NT2/D1 (cell line): ENCODE data around the gene IKZF4.

Experiments used
- SUZ12 ChIP-seq: IDR thresholded peaks from 2 replicates; pipeline ENCODE4 v1.6.1; 2011; ENCODE audit not compliant: insufficient read length, insufficient read depth; ENCODE audit errors: extremely low read depth
- YY1 ChIP-seq: IDR thresholded peaks from 2 replicates; pipeline ENCODE4 v1.6.1; 2011; ENCODE audit not compliant: insufficient read length, insufficient read depth
- ZNF274 ChIP-seq: IDR thresholded peaks from 2 replicates; pipeline ENCODE4 v1.6.1; 2011; ENCODE audit warnings: mild to moderate bottlenecking, low read depth, low read length

DNA sequence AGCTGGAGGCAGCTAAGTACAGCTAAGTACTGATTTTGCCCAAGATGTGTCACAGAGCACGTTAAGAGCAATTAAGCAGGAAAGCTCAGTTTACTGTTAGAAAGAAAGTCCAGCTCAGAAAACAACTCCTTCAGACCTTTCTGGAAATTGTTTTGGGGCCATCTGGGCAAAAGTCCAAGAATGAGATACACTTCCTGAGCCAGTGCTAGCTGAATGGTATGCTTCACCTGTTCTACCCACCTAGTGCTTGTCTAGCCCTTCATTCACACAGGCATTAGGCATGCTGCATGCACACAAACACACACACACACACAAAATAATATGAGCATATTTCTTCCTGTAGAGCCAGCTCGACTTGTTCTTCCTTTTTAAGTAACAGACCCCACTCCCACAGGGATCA is 6.6 kb upstream of the IKZF4 start:
- TF ChIP-seq ZNF274 = no peak
- no peak for TF ChIP-seq SUZ12
- TF ChIP-seq YY1 = no peak
